ENCODE measurements around the gene GPHB5.

The GPHB5 gene

DNA sequence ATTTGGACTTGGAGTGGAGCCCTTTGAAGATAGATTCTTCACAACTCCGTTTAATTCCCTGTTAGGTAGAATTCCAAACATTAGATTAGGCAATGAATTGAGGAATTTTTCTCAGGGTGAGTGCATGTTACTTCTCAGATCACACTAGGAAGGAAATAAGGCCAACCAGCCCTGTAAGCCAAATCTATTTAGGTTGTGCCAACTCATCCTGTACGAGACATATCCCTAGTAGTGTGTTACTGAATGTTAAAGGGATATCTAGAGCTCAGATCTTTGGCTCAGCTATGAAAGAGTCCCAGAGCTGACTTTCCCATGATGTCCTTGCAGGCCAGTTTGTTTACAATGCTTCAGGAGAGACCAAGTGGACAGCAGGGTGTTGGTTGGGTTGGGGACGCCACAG is 45.6 kb downstream of the GPHB5 start:
- TF ChIP-seq, protein P1, sequence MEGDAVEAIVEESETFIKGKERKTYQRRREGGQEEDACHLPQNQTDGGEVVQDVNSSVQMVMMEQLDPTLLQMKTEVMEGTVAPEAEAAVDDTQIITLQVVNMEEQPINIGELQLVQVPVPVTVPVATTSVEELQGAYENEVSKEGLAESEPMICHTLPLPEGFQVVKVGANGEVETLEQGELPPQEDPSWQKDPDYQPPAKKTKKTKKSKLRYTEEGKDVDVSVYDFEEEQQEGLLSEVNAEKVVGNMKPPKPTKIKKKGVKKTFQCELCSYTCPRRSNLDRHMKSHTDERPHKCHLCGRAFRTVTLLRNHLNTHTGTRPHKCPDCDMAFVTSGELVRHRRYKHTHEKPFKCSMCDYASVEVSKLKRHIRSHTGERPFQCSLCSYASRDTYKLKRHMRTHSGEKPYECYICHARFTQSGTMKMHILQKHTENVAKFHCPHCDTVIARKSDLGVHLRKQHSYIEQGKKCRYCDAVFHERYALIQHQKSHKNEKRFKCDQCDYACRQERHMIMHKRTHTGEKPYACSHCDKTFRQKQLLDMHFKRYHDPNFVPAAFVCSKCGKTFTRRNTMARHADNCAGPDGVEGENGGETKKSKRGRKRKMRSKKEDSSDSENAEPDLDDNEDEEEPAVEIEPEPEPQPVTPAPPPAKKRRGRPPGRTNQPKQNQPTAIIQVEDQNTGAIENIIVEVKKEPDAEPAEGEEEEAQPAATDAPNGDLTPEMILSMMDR (IDR thresholded peaks at IDR 0.05; ENCODE audit: low read depth, low read length), result no peak
- no peak for DNase-seq (ENCODE audit: extremely low read depth, low read depth)

GRCh38 chr14:63269561-63270225 is 49.0 kb downstream of the GPHB5 start:
- TF ChIP-seq, protein P1 (IDR thresholded peaks at IDR 0.05; ENCODE audit: low read depth, low read length), result no peak
- no peak for DNase-seq (ENCODE audit: extremely low read depth, low read depth)

DNA sequence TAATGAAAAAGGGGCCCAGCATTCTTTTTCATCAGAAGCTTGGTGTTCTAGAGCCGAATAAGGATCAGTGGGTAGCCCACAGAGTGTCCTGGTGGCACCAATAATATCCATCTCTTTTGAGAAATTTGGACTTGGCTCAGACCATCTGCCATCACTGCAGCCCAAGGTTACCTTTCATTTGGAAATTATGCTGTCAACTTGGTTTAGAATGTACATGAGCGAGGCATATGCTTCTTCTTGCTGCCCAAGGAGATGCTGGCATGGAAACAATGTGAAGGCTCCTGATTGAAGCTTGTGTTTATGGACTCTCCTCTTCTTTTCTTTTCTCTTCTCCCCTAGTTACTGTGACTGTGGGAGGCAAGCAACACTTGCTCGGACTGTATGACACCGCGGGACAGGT is 50.0 kb downstream of the GPHB5 start:
- DNase-seq (ENCODE audit: extremely low read depth, low read depth), result no peak
- TF ChIP-seq, protein P1 (IDR thresholded peaks at IDR 0.05; ENCODE audit: low read depth, low read length), result no peak

DNA sequence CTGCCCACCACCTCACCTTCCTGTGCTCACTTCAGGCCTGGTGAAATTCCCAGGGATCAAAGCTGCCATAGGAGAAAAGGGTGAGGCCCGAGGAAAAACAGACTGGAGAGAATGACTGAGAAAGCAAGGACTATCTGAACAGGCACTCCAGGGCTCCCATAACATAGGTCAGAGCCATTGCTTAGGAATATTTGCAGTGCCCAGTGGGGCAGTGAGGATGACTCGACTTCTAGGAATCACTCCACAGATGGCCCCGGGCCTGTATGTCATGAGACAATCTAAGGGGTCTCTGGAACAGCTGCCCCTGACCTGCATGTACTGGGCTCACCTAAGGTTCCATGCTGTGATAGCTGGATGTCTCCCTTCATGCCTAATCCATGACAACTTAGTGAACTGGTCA is 51.6 kb downstream of the GPHB5 start:
- no peak for DNase-seq (ENCODE audit: extremely low read depth, low read depth)
- TF ChIP-seq, protein P1 (IDR thresholded peaks at IDR 0.05; ENCODE audit: low read depth, low read length), result no peak

DNA sequence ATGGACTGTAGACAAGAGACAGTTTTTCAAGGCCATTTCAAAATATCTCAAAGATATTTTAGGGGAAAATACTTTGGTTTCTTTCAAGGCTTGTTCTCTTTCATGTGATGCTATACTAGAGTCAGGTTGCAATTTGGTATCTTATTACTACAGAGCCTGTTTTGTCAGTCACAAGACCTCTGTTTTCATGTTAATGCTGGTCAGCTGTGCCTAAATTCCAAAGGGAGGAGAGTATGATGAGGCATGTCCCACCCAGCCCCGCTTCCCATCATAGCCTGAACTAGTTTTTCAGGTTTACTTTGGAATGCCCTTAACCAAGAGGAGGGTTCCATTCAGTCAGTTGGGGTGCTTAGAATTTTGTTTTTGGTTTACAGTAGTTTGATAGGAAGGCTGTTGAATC is 52.6 kb downstream of the GPHB5 start:
- TF ChIP-seq, protein P1 (IDR thresholded peaks at IDR 0.05; ENCODE audit: low read depth, low read length), result no peak

More for the DNA sequence above, 52.6 kb downstream of the GPHB5 start:
- no peak for DNase-seq (ENCODE audit: extremely low read depth, low read depth)

Data from AG09319 (cell line).